Pancreas (tissue), 10 donors: ENCODE measurements around the gene SLC39A2. TPM values are rescaled to one million over a fixed set of nuclear protein-coding genes. Genes with fewer than 3 reads are reported as not detected.

Experiments used
- ATAC-seq, 4 donors: fragments of 200-7000 bp; cut with Tn5 transposase; one replicate each; pipeline versions ENCODE4 v1.8.0 to v1.9.1; 2020; ENCODE audit warnings: mild to moderate bottlenecking in 4 of 4, moderate library complexity in 4 of 4
- DNase-seq, 6 donors: peaks; one replicate each; pipeline ENCODE4 v3.0.0-alpha.2; 2020
- FAIRE-seq: peaks from 2 replicates; lab custom pipeline; 2012; peaks lifted over from hg19 to GRCh38; lab: Jason Lieb, UNC
- H3K27ac ChIP-seq, 4 donors: fragments of 200-600 bp; sonication (generic); 1 replicate in 3 of 4; 2 replicates in 1 of 4; pipeline versions ENCODE4 v1.5.0 to v1.8.0; 2020
- H3K27me3 ChIP-seq, 4 donors: fragments of 200-600 bp; one replicate each; pipeline ENCODE4 v1.8.0; 2021
- H3K36me3 ChIP-seq, 3 donors: fragments of 200-600 bp; sonication (generic) in 1 of 3; one replicate each; pipeline versions ENCODE4 v1.5.0 to v1.8.0; 2020 to 2021
- H3K4me1 ChIP-seq, 3 donors: fragments of 200-600 bp; one replicate each; pipeline ENCODE4 v1.8.0; 2021
- H3K4me3 ChIP-seq, 4 donors: fragments of 200-600 bp; sonication (generic) in 2 of 4; one replicate each; pipeline versions ENCODE4 v1.5.0 to v1.8.0; 2020 to 2021
- H3K9me3 ChIP-seq, 4 donors: fragments of 200-600 bp; one replicate each; pipeline ENCODE4 v1.8.0; 2021
- CTCF ChIP-seq, 4 donors: fragments of 200-600 bp; sonication (generic) in 3 of 4; IDR thresholded peaks; one replicate each; pipeline versions ENCODE4 v1.5.0 to v1.8.0; 2021; ENCODE audit warnings: antibody characterized with exemption in 4 of 4
- WGBS, 2 donors: extraction: QIAGEN DNeasy Blood & Tissue Kit; methylation state at CpG; one replicate each; pipeline ENCODE4 v1.1.7; 2013; 5-methylcytosine and 5-hydroxymethylcytosine counted together
- intact Hi-C, 3 donors: fragments of 100-400 bp; cut with DNase I; formaldehyde crosslinking; loops; one replicate each; pipeline versions ENCODE4 v1.11.1 to v1.14.2; 2022
- polyA plus RNA-seq, 2 donors: library from polyadenylated mRNA; stranded (reverse); fragments of 200-250 nt; gene quantifications; one replicate each; pipeline ENCODE4 v1.2.3, GENCODE V29; 2013
- total RNA-seq, 6 donors: library from RNA; stranded (reverse); fragmentation: NEBNext Ultra II Directional in 4 of 6; extraction: Animal tissue kit (Norgen Biotek cat#: 25700) in 4 of 6; gene quantifications; one replicate each; pipeline versions ENCODE4 v1.2.1 to v1.2.4, GENCODE V29; 2021 to 2023
- donor health status: healthy with polysubstance abuse.
- donor health status: DM: no; HTN: no; CAD: no; lungs with moderate emphysema.
- donor health status: DM: no; HTN: no; CAD: no.
- donor health status: control.
- donor health status: control.
- donor health status: Bipolar disorder and iron deficiency.
- donor health status: DM: yes; HTN: yes; CAD: no.
- donor health status: DM: no; HTN: no; CAD: no.
- donor health status: DM: no; HTN: no; CAD: no.
- donor health status: DM: yes; HTN: yes; CAD: no.

SLC39A2 gene
- total and polyA plus RNA-seq, 8 donors = 0.09 TPM; not detected in 7

DNA sequence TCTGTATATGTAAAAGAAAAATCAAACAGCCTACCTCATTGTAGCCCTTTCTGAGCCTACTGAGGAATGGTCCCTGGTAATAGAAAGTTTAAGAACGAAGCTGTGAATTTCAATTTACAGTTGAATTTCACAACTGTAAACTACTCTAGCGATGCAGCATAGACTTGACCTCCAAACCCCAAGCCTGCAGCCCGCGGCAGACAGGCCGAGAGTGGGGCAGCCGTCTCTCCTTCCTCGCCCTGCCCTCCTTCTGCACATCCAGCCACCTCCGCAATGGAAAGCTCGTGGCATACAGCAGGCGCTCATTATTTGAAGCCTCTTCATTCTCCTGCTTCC lies 28.5 kb upstream of the SLC39A2 start:
- Histone ChIP-seq H3K36me3 (no peaks in the 10 kb centered on the region), H3K4me3 (peak overlapping the region; percentile 51 to 73 (median 54)), H3K9me3 (no peaks in the 10 kb centered on the region), H3K27me3 (no peaks in the 10 kb centered on the region), H3K27ac (peak overlapping the region in 2 of 4 donors; percentile 48 to 78), H3K4me1 (peaks cover 0 to 4% (median 0%) of the 10 kb centered on the region in 3 donors)
- FAIRE-seq (no peak), DNase-seq (no peak), ATAC-seq (peak; percentile 17 to 29 (median 22))
- 12 to 16% methylated on average over 10 of the region's 10 CpGs for WGBS, 2 donors
- TF ChIP-seq CTCF (IDR thresholded peaks at IDR 0.05) = no peak
- intact Hi-C loops = no loop called here

GRCh38 chr14:20970983-20971704 lies 27.9 kb upstream of the SLC39A2 start:
- Histone ChIP-seq H3K4me3 (peak overlapping the region; percentile 51 to 73 (median 54)), H3K27ac (peak overlapping the region; percentile 48 to 78 (median 54)), H3K9me3 (no peaks in the 10 kb centered on the region), H3K36me3 (no peaks in the 10 kb centered on the region), H3K4me1 (peaks cover 0 to 4% (median 0%) of the 10 kb centered on the region in 3 donors), H3K27me3 (no peaks in the 10 kb centered on the region)
- peak; percentile 81 to 95 (median 88) for DNase-seq
- peak; percentile 74 to 94 (median 79) for TF ChIP-seq CTCF (IDR thresholded peaks at IDR 0.05)
- no peak for FAIRE-seq
- WGBS, 2 donors = 0 to 1% methylated on average over 47 of the region's 47 CpGs
- intact Hi-C loops = no loop called here
- peak; percentile 94 to 99 (median 96) for ATAC-seq

DNA sequence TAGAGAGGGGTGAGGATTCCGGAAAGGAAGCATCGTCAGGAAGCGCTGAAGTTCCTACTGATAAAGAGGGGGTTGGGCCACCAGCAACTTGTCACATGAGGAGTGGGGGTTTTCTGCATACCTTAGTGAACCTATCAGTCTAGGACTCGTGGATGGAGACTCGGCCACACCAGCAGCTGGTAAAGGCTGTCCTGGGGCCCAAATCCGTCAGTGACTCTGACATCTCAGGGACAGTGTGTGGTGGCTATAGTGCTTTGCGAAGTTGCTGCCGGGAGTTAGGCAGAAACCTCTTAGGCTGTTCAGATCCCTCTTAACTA lies 27.4 kb upstream of the SLC39A2 start:
- DNase-seq (no peak), ATAC-seq (peak in 3 of 4 donors; percentile 26 to 53 (median 37)), FAIRE-seq (no peak)
- no peaks in the 10 kb centered on the region for H3K9me3 ChIP-seq
- intact Hi-C loops = no loop called here
- TF ChIP-seq CTCF (IDR thresholded peaks at IDR 0.05) = no peak
- peak overlapping the region in 3 of 4 donors; percentile 51 to 73 (median 52) for H3K4me3 ChIP-seq
- H3K4me1 ChIP-seq = peaks cover 0 to 4% (median 0%) of the 10 kb centered on the region in 3 donors
- no peaks in the 10 kb centered on the region for H3K36me3 ChIP-seq
- no peaks in the 10 kb centered on the region for H3K27me3 ChIP-seq
- WGBS, 2 donors = 3 to 7% methylated on average over 8 of the region's 8 CpGs
- H3K27ac ChIP-seq = peak overlapping the region in 3 of 4 donors; percentile 48 to 78 (median 57)

- ATAC-seq (no peak), DNase-seq (no peak), FAIRE-seq (no peak)
- no peak overlapping the region for H3K27ac ChIP-seq
- 96 to 98% methylated on average over 3 of the region's 3 CpGs for WGBS, 2 donors
- no peaks in the 10 kb centered on the region for H3K36me3 ChIP-seq
- no peaks in the 10 kb centered on the region for H3K27me3 ChIP-seq
- H3K4me3 ChIP-seq = no peak overlapping the region
- no peaks in the 10 kb centered on the region for H3K9me3 ChIP-seq
- peaks cover 0 to 4% (median 0%) of the 10 kb centered on the region in 3 donors for H3K4me1 ChIP-seq
- no peak for TF ChIP-seq CTCF (IDR thresholded peaks at IDR 0.05)
- intact Hi-C loops = no loop called here
These were observed 25.6 kb upstream of the SLC39A2 start for GRCh38 chr14:20973501-20973900.

DNA sequence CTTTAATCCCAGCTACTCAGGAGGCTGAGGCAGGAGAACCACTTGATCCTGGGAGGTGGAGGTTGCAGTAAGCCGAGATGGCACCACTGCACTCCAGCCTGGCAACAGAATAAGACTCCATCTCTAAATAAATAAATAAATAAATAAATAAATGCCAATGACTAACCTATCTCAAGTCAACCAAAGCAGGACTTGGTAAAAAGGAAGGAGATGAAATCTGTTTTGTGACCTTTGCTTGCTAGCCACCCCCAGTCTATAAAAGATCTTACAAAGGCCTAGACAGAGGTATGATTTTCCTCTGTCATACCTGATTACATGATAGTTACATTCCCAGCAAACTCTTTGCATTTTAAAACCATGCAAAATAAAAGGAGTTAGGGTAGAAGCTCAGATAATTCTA lies 22.8 kb upstream of the SLC39A2 start:
- no peaks in the 10 kb centered on the region for H3K9me3 ChIP-seq
- DNase-seq (no peak), FAIRE-seq (no peak), ATAC-seq (no peak)
- H3K4me3 ChIP-seq = no peak overlapping the region
- H3K27me3 ChIP-seq = no peaks in the 10 kb centered on the region
- no peak for TF ChIP-seq CTCF (IDR thresholded peaks at IDR 0.05)
- intact Hi-C loops = no loop called here
- 87 to 95% methylated on average over 1 of the region's 1 CpG for WGBS, 2 donors
- no peaks in the 10 kb centered on the region for H3K36me3 ChIP-seq
- H3K4me1 ChIP-seq = peaks cover 0 to 4% (median 0%) of the 10 kb centered on the region in 3 donors
- no peak overlapping the region for H3K27ac ChIP-seq
